GM19035 (cell line): ENCODE measurements around the gene PILRB.
"Not testable (repeated sequence)": the region's sequence is repeated elsewhere in the genome, so short reads cannot be mapped to it uniquely, and the experiment has no call there.

ENCODE experiments used
- ATAC-seq: cut with Tn5 transposase; IDR thresholded peaks from one replicate; pipeline ENCODE4 v1.9.1; 2021; ENCODE audit not compliant: unreplicated experiment

PILRB gene

GRCh38 chr7:100373870-100374598, 16.1 kb downstream of the PILRB start:
- ATAC-seq, result not testable (repeated sequence)

DNA sequence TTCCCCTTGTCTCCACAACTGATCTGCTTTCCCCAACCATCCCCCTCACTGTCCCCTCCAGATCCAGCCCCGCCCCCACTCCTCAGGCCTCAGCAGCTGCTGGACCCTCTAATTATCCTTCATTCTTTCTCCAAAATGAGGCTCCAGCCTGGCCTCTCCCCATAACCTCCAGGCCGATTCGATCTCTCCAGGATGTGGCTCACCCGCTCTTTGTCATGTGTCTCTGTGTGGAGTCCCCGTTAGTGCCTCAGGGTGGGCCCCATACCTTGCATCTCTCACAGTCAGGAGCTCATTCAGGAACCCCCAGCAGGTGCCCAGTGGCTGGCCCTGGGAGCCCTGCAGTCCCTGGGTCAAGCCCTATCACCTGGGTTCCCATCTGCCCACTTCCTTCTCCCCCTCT, 16.7 kb downstream of the PILRB start:
- no peak for ATAC-seq

- ATAC-seq, result no peak
Measured at GRCh38 chr7:100376066-100376465, 18.1 kb downstream of the PILRB start.

DNA sequence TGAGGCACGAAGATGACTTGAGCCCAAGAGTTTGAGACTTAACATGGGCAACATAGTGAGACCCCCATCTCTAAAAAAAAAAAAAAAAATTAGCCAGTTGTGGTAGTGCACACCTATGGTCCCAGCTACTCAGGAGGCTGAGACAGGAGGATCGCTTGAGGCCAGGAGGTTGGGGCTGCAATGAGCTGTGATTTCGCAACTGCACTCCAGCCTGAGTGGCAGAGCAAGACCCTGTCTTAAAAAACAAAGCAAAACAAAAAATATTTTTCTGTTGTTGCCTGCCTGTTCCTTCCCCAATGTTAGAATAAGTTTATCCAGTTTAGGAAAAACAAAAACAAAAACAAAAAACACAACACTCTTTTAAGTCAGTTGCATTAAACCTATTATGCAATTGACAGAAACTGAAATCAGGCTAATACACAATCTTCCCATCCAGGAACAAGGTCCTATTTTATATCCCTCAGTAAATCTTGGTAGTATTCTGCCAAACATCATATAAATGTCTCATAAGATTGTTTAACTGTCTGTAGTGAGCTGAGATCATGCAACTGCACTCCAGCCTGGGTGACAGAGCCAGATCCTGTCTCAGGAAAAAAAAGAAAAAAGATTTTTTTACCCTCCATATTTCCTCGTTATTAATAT, 20.3 kb downstream of the PILRB start:
- no peak for ATAC-seq

GRCh38 chr7:100380196-100380595, 22.3 kb downstream of the PILRB start:
- no peak for ATAC-seq

- not testable (repeated sequence) for ATAC-seq
Measured at GRCh38 chr7:100381531-100382233, 23.8 kb downstream of the PILRB start.

DNA sequence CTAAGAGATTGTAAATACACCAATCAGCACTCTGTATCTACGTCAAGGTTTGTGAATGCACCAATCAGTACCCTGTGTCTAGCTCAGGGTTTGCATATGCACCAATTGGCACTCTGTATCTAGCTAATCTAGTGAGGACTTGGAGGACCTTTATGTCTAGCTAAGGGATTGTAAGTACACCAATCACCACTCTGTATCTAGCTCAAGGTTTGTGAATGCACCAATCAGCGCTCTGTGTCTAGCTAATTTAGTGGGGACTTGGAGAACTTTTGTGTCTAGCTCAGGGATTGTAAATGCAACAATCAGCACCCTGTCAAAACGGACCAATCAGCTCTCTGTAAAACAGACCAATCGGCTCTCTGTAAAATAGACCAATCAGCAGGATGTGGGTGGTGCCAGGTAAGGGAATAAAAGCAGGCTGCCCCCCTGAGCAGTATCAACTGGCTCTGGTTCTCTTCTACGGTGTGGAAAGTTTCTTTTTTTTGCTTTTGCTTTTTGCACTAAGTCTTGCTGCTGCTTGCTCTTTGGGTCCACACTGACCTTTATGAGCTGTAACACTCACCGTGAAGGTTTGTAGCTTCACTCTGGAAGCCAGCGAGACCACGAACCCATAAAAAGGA, 24.4 kb downstream of the PILRB start:
- ATAC-seq, result not testable (repeated sequence)

DNA sequence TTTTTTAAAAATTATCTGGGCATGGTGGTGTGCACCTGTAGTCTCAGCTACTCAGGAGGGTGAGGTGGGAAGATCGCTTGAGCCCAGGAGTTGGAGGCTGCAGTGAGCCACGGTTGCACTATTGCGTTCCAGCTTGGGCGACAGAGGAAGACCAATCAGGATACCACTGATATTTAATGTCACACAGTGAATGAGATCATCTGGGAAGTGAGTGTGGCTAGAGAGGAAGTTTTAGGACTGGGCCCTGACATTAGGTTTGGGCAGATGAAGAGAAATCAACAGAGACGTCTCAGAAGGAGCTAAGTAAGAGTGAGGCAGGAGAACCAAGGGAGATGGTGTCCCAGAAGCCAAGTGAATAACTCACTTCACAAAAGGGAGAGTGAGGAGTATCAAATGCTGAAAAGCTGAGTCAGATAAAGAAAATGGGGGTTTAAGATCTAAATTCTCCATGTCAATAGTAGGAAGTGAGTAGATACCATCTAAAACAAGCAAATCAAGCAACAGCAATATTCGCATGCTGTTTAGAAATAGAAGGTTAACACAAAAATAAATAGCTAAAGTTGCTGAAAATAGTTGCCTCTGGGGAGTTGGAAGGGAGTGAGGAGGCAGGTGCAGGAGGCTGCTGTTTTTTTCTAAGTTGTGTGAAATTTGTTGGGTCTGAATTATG, 26.8 kb downstream of the PILRB start:
- no peak for ATAC-seq

- ATAC-seq, result no peak
Measured at GRCh38 chr7:100386940-100387339, 29.0 kb downstream of the PILRB start.

DNA sequence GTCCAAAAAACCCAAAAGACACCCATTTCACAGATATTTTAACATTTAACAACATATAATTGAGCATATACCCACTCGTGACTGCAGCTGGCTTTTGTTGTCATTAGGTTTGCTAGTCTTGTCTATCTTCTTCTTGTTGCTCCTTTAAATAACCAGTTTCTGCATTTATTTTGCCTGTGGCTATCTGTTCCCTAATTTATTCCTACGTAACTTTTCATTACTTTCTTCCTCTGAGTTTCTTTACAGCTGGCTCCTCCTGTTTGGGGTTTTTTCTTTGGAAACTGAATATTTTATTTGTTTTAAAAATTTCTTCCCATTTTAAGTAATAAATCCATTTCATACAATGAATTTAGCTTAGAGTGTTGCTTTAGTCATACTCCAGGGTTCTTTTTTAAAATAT, 29.8 kb downstream of the PILRB start:
- no peak for ATAC-seq

DNA sequence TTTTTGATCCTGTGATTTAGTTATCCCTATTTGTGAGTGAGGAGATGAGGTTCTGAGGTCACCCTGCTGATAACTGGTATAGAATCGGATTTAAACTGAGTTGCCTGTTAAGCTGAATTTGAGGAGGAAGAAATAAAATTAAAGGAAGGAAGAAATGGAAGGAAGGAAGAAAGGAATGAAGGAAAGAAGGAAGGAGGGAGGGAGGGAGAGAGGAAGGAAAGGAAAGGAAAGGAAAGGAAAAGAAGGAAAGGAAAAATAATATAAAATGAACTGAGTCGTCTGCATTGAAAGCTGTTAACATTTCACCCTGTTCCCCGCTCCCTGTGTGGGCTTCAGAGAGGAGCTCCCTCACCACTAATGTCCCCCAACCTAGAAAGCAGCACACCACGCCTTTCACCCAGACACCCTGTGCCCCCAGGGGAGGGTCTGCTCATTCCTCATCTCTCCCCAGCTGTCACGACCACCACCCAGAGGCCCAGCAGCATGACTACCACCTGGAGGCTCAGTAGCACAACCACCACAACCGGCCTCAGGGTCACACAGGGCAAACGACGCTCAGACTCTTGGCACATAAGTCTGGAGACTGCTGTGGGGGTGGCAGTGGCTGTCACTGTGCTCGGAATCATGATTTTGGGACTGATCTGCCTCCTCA, 31.6 kb downstream of the PILRB start:
- ATAC-seq, result no peak

- no peak for ATAC-seq
Measured at GRCh38 chr7:100390286-100391009, 32.5 kb downstream of the PILRB start.

DNA sequence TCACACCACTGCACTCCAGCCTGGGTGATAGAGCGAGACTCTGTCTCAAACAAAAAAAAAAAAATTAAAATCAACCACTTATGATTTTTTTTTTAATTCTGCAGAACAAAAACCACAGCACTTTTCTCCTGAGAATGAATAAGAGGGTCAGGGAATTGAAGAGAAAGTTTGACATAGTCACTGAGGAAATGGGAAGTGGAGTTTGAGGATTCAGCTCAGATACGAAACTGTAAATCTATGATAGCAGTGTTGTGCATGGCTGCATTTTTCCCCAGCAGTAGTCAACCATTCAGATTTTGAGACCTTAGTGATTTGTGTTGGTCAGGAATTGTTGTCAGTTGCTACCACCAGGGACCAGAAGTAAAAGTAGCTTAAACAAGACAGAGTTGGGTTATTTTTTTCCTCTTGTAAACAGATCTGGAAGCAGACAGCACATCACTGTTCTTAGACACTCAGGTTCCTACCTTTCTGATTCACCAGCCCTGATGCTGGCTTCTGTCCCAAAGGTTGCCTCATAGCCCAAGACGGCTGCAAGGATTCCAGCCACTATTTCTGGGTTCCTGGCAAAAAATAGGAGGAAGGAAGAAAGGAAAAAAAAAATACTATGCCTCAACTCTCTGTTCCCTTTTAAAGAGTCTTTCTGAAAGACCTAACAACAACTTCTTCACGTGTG, 35.5 kb downstream of the PILRB start:
- no peak for ATAC-seq

DNA sequence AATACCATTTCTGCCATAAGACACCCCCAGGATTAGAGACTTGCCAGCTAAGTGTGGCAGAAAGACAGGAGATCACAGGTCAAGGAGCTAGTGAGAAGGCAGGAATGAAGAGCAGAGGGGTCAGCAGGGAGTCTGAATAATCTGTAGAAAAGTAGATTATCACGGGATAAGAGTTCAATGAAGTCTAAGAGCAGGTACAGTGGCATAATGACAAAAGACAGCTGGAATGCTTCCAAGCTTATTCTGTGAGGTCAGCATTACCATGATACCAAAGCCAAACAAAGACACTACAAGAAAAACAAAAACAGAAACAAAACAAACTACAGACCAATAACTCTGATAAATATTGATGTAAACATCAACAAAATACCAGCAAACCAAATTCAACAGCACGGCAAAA, 36.2 kb downstream of the PILRB start:
- no peak for ATAC-seq

DNA sequence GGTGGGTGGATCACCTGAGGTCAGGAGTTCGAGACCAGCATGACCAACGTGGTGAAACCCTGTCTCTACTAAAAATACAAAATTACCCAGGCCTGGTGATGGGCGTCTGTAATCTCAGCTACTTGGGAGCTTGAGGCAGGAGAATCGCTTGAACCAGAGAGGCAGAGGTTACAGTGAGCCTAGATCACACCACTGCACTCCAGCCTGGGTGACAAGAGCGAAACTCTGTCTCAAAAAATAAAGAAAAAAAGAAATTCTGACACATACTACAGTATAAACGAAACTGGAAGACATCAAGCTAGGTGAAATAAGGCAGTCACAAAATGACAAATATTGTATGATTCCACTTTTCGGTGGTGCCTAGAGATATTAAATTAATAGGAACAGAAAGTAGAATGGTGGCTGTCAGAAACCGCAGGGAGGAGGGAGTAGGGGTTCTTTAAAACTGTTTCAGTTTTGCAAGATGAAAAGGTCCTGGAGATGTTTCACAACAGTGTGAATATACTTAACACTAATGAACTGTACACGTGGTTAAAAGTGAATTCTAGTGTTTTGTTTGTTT, 38.6 kb downstream of the PILRB start:
- peak; percentile 85 for ATAC-seq

DNA sequence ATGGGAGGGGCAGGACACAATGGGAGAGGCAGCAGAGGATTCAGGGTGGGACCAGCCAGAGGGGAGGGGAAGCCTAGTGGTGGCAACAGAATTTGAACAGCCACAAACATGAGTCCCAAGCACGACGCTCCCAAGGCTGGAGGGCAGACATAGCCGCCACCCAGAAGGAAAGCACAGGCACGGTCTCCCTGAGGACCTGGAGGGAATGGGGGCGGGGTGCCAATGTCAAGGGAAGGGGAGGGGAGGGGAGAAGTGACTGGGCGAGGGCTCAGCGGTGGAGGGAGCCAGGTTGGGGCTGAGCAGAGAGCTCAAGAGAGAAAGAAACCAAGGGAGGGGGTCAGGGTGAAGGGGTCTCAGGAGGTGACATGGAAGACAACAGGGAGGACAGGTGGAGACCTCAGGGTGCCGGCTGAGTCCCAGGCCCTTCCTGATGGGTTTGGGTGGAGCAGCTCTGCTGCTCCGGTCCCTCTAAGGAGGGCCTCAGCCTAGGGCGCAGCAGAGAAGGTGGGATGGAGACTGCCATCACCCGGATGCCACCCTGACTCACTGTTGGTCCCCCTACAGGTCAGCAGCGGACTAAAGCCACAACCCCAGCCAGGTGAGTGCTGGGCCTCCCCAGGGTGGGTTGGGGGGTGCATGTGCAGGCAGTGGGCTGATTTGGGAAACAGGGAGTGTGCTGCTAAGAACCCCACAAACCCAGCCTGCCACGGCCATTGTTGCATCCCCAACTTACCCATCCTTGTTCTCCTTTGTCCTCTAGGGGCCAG, 39.6 kb downstream of the PILRB start:
- ATAC-seq, result no peak

GRCh38 chr7:100398239-100398638, 40.3 kb downstream of the PILRB start:
- no peak for ATAC-seq

GRCh38 chr7:100400041-100400440, 42.1 kb downstream of the PILRB start:
- ATAC-seq, result no peak
